ENCODE data around the gene PPP1R12A. TPM values are rescaled to one million over a fixed set of nuclear protein-coding genes. Genes with fewer than 3 reads are reported as not detected.

The PPP1R12A gene
- total RNA-seq, 1 donor from 2014 or later = 15.6 TPM

- ATAC-seq (no peak), DNase-seq (ENCODE audit: low spot score) (no peak)
Measured at GRCh38 chr12:79936670-79937069, 1.8 kb upstream of the PPP1R12A start.

GRCh38 chr12:79935624-79936345, 888 bp upstream of the PPP1R12A start:
- ATAC-seq (no peak), DNase-seq (ENCODE audit: low spot score) (no peak)

- no peak for DNase-seq (ENCODE audit: low spot score)
- ATAC-seq = peak; percentile 47
Measured at GRCh38 chr12:79934281-79935020, 446 bp downstream of the PPP1R12A start.

GRCh38 chr12:79933532-79934264, 1.2 kb downstream of the PPP1R12A start:
- ATAC-seq = no peak
- DNase-seq (ENCODE audit: low spot score) = no peak

- DNase-seq (ENCODE audit: low spot score) (no peak), ATAC-seq (no peak)
Measured at GRCh38 chr12:79933043-79933442, 1.9 kb downstream of the PPP1R12A start.

GRCh38 chr12:79932357-79932756, 2.5 kb downstream of the PPP1R12A start:
- DNase-seq (ENCODE audit: low spot score) = no peak
- ATAC-seq = no peak

GRCh38 chr12:79929065-79929464, 5.8 kb downstream of the PPP1R12A start:
- DNase-seq (ENCODE audit: low spot score) (no peak), ATAC-seq (no peak)

- ATAC-seq (no peak), DNase-seq (ENCODE audit: low spot score) (no peak)
Measured at GRCh38 chr12:79927772-79928474, 7.0 kb downstream of the PPP1R12A start.

- no peak for DNase-seq (ENCODE audit: low spot score)
- no peak for ATAC-seq
Measured at GRCh38 chr12:79926951-79927350, 7.9 kb downstream of the PPP1R12A start.

- DNase-seq (ENCODE audit: low spot score) (no peak), ATAC-seq (no peak)
Measured at GRCh38 chr12:79925492-79925891, 9.4 kb downstream of the PPP1R12A start.

GRCh38 chr12:79921786-79922185, 13.1 kb downstream of the PPP1R12A start:
- DNase-seq (ENCODE audit: low spot score) (no peak), ATAC-seq (no peak)

GRCh38 chr12:79920421-79921238, 14.3 kb downstream of the PPP1R12A start:
- DNase-seq (ENCODE audit: low spot score) = no peak
- ATAC-seq = no peak

- no peak for ATAC-seq
Measured at GRCh38 chr12:79919762-79920161, 15.1 kb downstream of the PPP1R12A start.

GRCh38 chr12:79916826-79917225, 18.1 kb downstream of the PPP1R12A start:
- ATAC-seq (no peak), DNase-seq (ENCODE audit: low spot score) (no peak)

More at GRCh38 chr12:79919762-79920161, 15.1 kb downstream of the PPP1R12A start:
- no peak for DNase-seq (ENCODE audit: low spot score)

- DNase-seq (ENCODE audit: low spot score) (no peak), ATAC-seq (no peak)
Measured at GRCh38 chr12:79911889-79912656, 22.8 kb downstream of the PPP1R12A start.

GRCh38 chr12:79908366-79908765, 26.5 kb downstream of the PPP1R12A start:
- DNase-seq (ENCODE audit: low spot score) = no peak
- no peak for ATAC-seq

GRCh38 chr12:79901506-79901905, 33.4 kb downstream of the PPP1R12A start:
- ATAC-seq (no peak), DNase-seq (ENCODE audit: low spot score) (no peak)

GRCh38 chr12:79900951-79901350, 33.9 kb downstream of the PPP1R12A start:
- DNase-seq (ENCODE audit: low spot score) (no peak), ATAC-seq (no peak)

- ATAC-seq (no peak), DNase-seq (ENCODE audit: low spot score) (no peak)
Measured at GRCh38 chr12:79900199-79900598, 34.7 kb downstream of the PPP1R12A start.
